Psoas muscle (tissue), 8 donors: ENCODE results near the gene KCNS1. TPM values are rescaled to one million over a fixed set of nuclear protein-coding genes. Genes with fewer than 3 reads are reported as not detected.
"Not testable (repeated sequence)": the region's sequence is repeated elsewhere in the genome, so short reads cannot be mapped to it uniquely, and the experiment has no call there.

ENCODE experiments used
- ATAC-seq, 4 donors: fragments of 200-7000 bp; cut with Tn5 transposase; one replicate each; pipeline ENCODE4 v1.9.1; 2020; ENCODE audit warnings: moderate library complexity in 3 of 4, mild to moderate bottlenecking in 2 of 4
- DNase-seq, 2 donors: peaks; one replicate each; pipeline ENCODE4 v3.0.0-alpha.2; 2020
- H3K27ac ChIP-seq: fragments of 200-600 bp; one replicate; pipeline ENCODE4 v1.8.0; 2022
- H3K27me3 ChIP-seq, 3 donors: fragments of 200-600 bp in 1 of 3; one replicate each; pipeline versions ENCODE4 v1.6.1 to v1.8.0; 2013 to 2022; ENCODE audit warnings: low read length in 2 of 3, mild to moderate bottlenecking in 2 of 3, moderate library complexity in 1 of 3; ENCODE audit not compliant: insufficient read depth in 3 of 3
- H3K36me3 ChIP-seq, 2 donors: fragments of 200-600 bp in 1 of 2; one replicate each; pipeline versions ENCODE4 v1.6.1 to v1.8.0; 2013 to 2022; ENCODE audit warnings: low read depth in 1 of 2, mild to moderate bottlenecking in 1 of 2, moderate library complexity in 1 of 2; ENCODE audit not compliant: insufficient read depth in 1 of 2
- H3K4me1 ChIP-seq: fragments of 200-600 bp; one replicate; pipeline ENCODE4 v1.8.0; 2022
- H3K4me3 ChIP-seq: fragments of 200-600 bp; one replicate; pipeline ENCODE4 v1.8.0; 2022; ENCODE audit warnings: mild to moderate bottlenecking
- H3K9me3 ChIP-seq: fragments of 200-600 bp; one replicate; pipeline ENCODE4 v1.8.0; 2022
- WGBS, 3 donors: extraction: QIAGEN DNeasy Blood & Tissue Kit; methylation state at CpG; one replicate each; pipeline versions ENCODE4 v1.1.6 to v1.1.7; 2013; 5-methylcytosine and 5-hydroxymethylcytosine counted together
- intact Hi-C, 2 donors: fragments of 100-400 bp; cut with DNase I; formaldehyde crosslinking; loops; one replicate each; pipeline versions ENCODE4 v1.11.0 to v1.14.2; 2022
- polyA plus RNA-seq, 3 donors: library from polyadenylated mRNA; stranded (reverse); fragments of 200-250 nt; gene quantifications; one replicate each; pipeline ENCODE4 v1.2.3, GENCODE V29; 2013
- total RNA-seq, 4 donors: library from RNA; stranded (reverse); fragmentation: NEBNext Ultra II Directional in 2 of 4; extraction: Animal tissue kit (Norgen Biotek cat#: 25700) in 2 of 4; gene quantifications; one replicate each; pipeline versions ENCODE4 v1.2.1 to v1.2.4, GENCODE V29; 2021 to 2023
- TF ChIP-seq, protein P1 (sequence below): fragments of 200-600 bp; IDR thresholded peaks from one replicate; pipeline ENCODE4 v1.8.0; 2022; ENCODE audit warnings: antibody characterized with exemption
- donor health status: healthy with polysubstance abuse.
- donor health status: DM: no; HTN: no; CAD: no; lungs with moderate emphysema.
- donor health status: Bipolar disorder and iron deficiency.
- donor health status: healthy.
- donor health status: DM: yes; HTN: yes; CAD: no.
- donor health status: DM: no; HTN: no; CAD: no.
- donor health status: DM: no; HTN: no; CAD: no.
- donor health status: DM: yes; HTN: yes; CAD: no.

Gene KCNS1
- total and polyA plus RNA-seq, 7 donors = under 0.01 TPM; not detected in 6

DNA sequence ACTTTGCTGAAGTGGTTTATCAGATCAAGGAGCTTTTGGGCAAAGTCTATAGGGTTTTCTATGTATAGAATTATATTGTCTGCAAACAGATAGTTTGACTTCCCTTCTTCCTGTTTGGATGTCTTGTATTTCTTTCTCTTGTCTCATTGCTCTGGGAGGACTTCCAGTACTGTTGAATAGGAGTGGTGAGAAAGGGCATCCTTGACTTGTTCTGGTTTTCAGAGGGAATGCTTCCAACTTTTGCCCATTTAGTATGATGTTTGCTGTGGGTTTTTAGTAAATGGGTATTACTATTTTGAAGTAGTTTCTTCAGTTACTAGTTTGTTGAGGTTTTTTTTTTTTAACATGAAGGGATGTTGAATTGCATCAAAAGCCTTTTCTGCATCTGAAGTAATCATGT, 36.1 kb downstream of the KCNS1 start:
- Histone ChIP-seq H3K4me1 (no peaks in the 10 kb centered on the region), H3K36me3 (no peaks in the 10 kb centered on the region), H3K4me3 (no peak overlapping the region), H3K27ac (no peak overlapping the region), H3K27me3 (no peaks in the 10 kb centered on the region), H3K9me3 (no peaks in the 10 kb centered on the region)
- ATAC-seq (no peak), DNase-seq (no peak)
- TF ChIP-seq, protein P1, sequence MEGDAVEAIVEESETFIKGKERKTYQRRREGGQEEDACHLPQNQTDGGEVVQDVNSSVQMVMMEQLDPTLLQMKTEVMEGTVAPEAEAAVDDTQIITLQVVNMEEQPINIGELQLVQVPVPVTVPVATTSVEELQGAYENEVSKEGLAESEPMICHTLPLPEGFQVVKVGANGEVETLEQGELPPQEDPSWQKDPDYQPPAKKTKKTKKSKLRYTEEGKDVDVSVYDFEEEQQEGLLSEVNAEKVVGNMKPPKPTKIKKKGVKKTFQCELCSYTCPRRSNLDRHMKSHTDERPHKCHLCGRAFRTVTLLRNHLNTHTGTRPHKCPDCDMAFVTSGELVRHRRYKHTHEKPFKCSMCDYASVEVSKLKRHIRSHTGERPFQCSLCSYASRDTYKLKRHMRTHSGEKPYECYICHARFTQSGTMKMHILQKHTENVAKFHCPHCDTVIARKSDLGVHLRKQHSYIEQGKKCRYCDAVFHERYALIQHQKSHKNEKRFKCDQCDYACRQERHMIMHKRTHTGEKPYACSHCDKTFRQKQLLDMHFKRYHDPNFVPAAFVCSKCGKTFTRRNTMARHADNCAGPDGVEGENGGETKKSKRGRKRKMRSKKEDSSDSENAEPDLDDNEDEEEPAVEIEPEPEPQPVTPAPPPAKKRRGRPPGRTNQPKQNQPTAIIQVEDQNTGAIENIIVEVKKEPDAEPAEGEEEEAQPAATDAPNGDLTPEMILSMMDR = no peak
- intact Hi-C loops = no loop called here

DNA sequence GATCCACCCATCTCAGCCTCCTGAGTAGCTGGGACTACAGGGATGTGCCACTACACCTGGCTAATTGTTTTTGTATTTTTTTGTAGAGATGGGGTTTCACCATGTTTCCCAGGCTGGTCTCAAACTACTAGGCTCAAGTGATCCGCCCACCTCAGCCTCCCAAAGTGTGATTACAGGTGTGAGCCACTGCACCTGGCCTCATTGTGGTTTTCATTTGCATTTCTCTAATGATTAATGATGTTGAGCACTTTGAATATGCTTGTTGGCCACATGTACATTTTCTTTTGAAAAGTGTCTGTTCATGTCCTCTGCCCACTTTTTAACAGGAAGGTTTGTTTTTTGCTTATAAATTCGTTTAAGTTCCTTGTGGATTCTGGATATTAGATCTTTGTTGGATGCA, 37.8 kb downstream of the KCNS1 start:
- H3K27me3 ChIP-seq, H3K4me1 ChIP-seq, H3K36me3 ChIP-seq, intact Hi-C loops, H3K4me3 ChIP-seq, H3K27ac ChIP-seq, DNase-seq, ATAC-seq, H3K9me3 ChIP-seq: not testable (repeated sequence)
- WGBS, 3 donors = 95 to 98% (median 96%) methylated on average over 2 of the region's 2 CpGs

DNA sequence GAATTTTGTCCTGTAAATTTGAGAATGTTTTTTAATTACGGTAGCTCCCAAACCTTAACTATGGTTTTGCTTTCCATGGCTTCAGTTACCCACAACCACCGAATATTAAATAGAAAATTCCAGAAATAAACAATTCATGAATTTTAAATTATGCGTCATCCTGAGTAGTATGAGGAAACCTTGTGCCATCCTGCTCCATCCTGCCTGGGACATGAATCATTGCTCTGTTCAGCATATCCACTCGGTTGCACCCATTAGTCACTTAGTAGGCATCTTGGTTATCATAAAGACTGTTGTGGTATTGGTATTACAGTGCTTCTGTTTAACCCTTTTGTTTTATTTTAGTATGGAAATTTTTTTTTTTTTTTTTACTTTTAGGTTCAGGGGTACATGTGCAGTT, 39.7 kb downstream of the KCNS1 start:
- Histone ChIP-seq H3K4me3 (no peak overlapping the region), H3K4me1 (no peaks in the 10 kb centered on the region), H3K27ac (no peak overlapping the region), H3K9me3 (no peaks in the 10 kb centered on the region), H3K27me3 (no peaks in the 10 kb centered on the region), H3K36me3 (peaks cover 0 to 6% of the 10 kb centered on the region in 2 donors)
- DNase-seq = no peak
- TF ChIP-seq, protein P1 = no peak
- peak in 3 of 4 donors; percentile 77 to 84 (median 78) for ATAC-seq
- WGBS, 3 donors = 67 to 75% (median 70%) methylated on average over 4 of the region's 4 CpGs
- intact Hi-C loops = no loop called here

DNA sequence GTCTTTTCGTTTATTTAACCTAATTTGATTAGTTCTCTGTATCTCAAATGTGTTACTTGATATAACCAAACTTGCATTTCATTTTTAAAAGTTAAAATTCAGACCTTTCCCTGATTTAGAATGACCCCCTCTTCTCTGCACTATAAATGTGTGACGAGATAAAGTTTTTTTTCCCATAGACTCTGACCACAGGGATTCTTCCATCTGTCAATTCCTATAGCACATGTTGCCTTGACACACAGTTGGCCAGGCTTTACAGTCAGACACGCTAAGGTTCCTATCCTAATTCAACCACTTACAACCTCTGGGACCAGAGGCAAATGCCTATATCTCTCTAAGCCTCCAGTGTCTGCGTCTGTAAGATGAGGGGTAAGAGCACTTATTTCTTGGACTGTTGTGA, 40.6 kb downstream of the KCNS1 start:
- intact Hi-C loops = no loop called here
- no peaks in the 10 kb centered on the region for H3K9me3 ChIP-seq
- no peaks in the 10 kb centered on the region for H3K4me1 ChIP-seq
- ATAC-seq (no peak), DNase-seq (no peak)
- WGBS, 3 donors = 72 to 80% (median 75%) methylated on average over 4 of the region's 4 CpGs
- peaks cover 0 to 6% of the 10 kb centered on the region in 2 donors for H3K36me3 ChIP-seq
- TF ChIP-seq, protein P1 = no peak
- H3K27ac ChIP-seq = no peak overlapping the region
- no peaks in the 10 kb centered on the region for H3K27me3 ChIP-seq
- no peak overlapping the region for H3K4me3 ChIP-seq

DNA sequence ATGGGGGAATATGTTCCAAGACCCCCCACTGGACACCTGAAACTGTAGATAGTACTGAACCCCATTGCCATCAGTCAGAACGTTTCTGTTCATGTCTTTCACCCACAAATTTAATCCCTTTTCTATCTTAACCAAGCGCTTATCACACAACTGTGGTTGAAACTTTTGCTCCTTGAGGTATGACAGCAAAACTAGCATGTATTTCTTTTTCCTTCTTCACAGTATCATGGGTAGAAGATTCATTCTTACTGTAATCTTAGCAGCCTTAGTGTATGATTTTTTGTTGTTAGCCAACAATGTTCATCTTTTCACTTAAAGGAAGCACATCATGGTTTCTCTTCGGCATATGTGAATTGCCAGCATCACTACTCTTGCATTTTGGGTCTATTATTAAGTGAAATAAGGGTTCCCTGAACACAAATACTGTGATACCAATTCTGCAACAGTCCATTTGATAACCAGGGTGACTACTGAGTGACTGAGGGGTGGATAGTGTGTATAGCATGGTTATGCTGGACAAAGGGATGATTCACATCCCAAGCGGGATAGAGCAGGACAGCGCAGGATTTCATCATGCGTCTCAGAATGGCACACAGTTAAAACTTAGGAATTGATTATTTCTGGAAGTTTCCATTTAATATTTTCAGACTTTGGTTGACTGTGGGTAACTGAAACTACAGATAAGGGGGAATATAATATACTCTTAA, 41.8 kb downstream of the KCNS1 start:
- TF ChIP-seq, protein P1 = no peak
- intact Hi-C loops = no loop called here
- H3K9me3 ChIP-seq = no peaks in the 10 kb centered on the region
- WGBS, 3 donors = 88 to 92% (median 90%) methylated on average over 6 of the region's 6 CpGs
- no peak overlapping the region for H3K27ac ChIP-seq
- ATAC-seq (no peak), DNase-seq (no peak)
- H3K4me3 ChIP-seq = no peak overlapping the region
- H3K4me1 ChIP-seq = no peaks in the 10 kb centered on the region
- peaks cover 0 to 6% of the 10 kb centered on the region in 2 donors for H3K36me3 ChIP-seq
- H3K27me3 ChIP-seq = no peaks in the 10 kb centered on the region
